ENCODE data around the gene HDAC10. TPM values are rescaled to one million over a fixed set of nuclear protein-coding genes. Genes with fewer than 3 reads are reported as not detected.

The HDAC10 gene, protein sequence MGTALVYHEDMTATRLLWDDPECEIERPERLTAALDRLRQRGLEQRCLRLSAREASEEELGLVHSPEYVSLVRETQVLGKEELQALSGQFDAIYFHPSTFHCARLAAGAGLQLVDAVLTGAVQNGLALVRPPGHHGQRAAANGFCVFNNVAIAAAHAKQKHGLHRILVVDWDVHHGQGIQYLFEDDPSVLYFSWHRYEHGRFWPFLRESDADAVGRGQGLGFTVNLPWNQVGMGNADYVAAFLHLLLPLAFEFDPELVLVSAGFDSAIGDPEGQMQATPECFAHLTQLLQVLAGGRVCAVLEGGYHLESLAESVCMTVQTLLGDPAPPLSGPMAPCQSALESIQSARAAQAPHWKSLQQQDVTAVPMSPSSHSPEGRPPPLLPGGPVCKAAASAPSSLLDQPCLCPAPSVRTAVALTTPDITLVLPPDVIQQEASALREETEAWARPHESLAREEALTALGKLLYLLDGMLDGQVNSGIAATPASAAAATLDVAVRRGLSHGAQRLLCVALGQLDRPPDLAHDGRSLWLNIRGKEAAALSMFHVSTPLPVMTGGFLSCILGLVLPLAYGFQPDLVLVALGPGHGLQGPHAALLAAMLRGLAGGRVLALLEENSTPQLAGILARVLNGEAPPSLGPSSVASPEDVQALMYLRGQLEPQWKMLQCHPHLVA
- 10 to 100 TPM; 57.2 to 62.8 TPM for total RNA-seq
- polyA plus RNA-seq (2013, experiment 1 of 2) = 33.2 TPM
- polyA plus RNA-seq (2013, experiment 2 of 2) = 25.5 TPM
- long read RNA-seq, experiment 1, partial matches to known transcripts = 6 of 12 reads
- long read RNA-seq, experiment 1, other reads (novel, unspliced or antisense) = 6 of 12 reads
- long read RNA-seq, experiment 2, transcript HDAC10-201 (20 exons, 2,687 nt) = major isoform, 7 of 43 reads
- long read RNA-seq, experiment 2, partial matches to known transcripts = 6 of 43 reads
- long read RNA-seq, experiment 2, other reads (novel, unspliced or antisense) = 29 of 43 reads
- long read RNA-seq, experiment 3, partial matches to known transcripts = 2 of 15 reads
- long read RNA-seq, experiment 3, other reads (novel, unspliced or antisense) = 10 of 15 reads
- long read RNA-seq, experiment 4 = 0 reads

- no peaks in the 10 kb centered on the region for H3K4me1 Mint-ChIP-seq
- TF ChIP-seq CTCF (conservative IDR thresholded peaks at IDR 0.05) = no peak
- H3K27ac Mint-ChIP-seq = peak within 1 kb of the TSS; percentile 87
- Histone ChIP-seq H3K4me1 (ENCODE audit: control insufficient read depth, insufficient read depth, low read length) (peaks cover 3% of the 10 kb centered on the region), H3K27me3 (ENCODE audit: control insufficient read depth, insufficient read depth, low read length, poor library complexity, severe bottlenecking) (no peaks in the 10 kb centered on the region), H3K9ac (ENCODE audit: extremely low read depth, low read length, poor library complexity, severe bottlenecking) (peak within 1 kb of the TSS; percentile 80), H3K9me3 (ENCODE audit: control insufficient read depth, low read length) (no peaks in the 10 kb centered on the region), H3K36me3 (ENCODE audit: control insufficient read depth, insufficient read depth, low read length) (peaks cover 24% of the 10 kb centered on the region), H3K4me3 (ENCODE audit: low read length) (peak within 1 kb of the TSS; percentile 86), H3K27ac (ENCODE audit: low read depth, low read length) (no peak within 1 kb of the TSS)
- H3K27me3 Mint-ChIP-seq (ENCODE audit: insufficient read depth) = no peaks in the 10 kb centered on the region
- peak; percentile 93 for DNase-seq
- H3K36me3 Mint-ChIP-seq (ENCODE audit: low read depth) = peaks cover 17% of the 10 kb centered on the region
- peak within 1 kb of the TSS; percentile 65 for H3K4me3 Mint-ChIP-seq
- 2 to 4% methylated on average over 31 to 81 of the region's 81 CpGs for WGBS, 2 experiments (ENCODE audit: insufficient coverage in 1 of 2, insufficient read length in 1 of 2)
- H3K9me3 Mint-ChIP-seq = no peaks in the 10 kb centered on the region
Observed at GRCh38 chr22:50250555-50251476, at the start of gene HDAC10. Gene HDAC10 (minus strand): TSS chr22:50251265. CDS start chr22:50251032, 233 bp downstream.

GRCh38 chr22:50300620-50301257 is 49.7 kb upstream of the HDAC10 start:
- Histone ChIP-seq H3K4me3 (ENCODE audit: low read length) (no peak overlapping the region), H3K9ac (ENCODE audit: extremely low read depth, low read length, poor library complexity, severe bottlenecking) (no peak overlapping the region), H3K36me3 (ENCODE audit: control insufficient read depth, insufficient read depth, low read length) (no peaks in the 10 kb centered on the region), H3K27me3 (ENCODE audit: control insufficient read depth, insufficient read depth, low read length, poor library complexity, severe bottlenecking) (no peaks in the 10 kb centered on the region), H3K27ac (ENCODE audit: low read depth, low read length) (no peak overlapping the region), H3K4me1 (ENCODE audit: control insufficient read depth, insufficient read depth, low read length) (peaks cover 3% of the 10 kb centered on the region), H3K9me3 (ENCODE audit: control insufficient read depth, low read length) (no peaks in the 10 kb centered on the region)
- Mint-ChIP-seq H3K27ac (no peak overlapping the region), H3K36me3 (ENCODE audit: low read depth) (no peaks in the 10 kb centered on the region), H3K9me3 (no peaks in the 10 kb centered on the region), H3K27me3 (ENCODE audit: insufficient read depth) (no peaks in the 10 kb centered on the region), H3K4me1 (peaks cover 4% of the 10 kb centered on the region), H3K4me3 (peak overlapping the region; percentile 45)
- WGBS, 2 experiments (ENCODE audit: insufficient coverage in 1 of 2, insufficient read length in 1 of 2) = 69 to 78% methylated on average over 10 to 14 of the region's 14 CpGs
- TF ChIP-seq CTCF (conservative IDR thresholded peaks at IDR 0.05) = no peak
- no peak for DNase-seq
